Measurements from ENCODE around the gene SURF2.

SURF2 gene

DNA sequence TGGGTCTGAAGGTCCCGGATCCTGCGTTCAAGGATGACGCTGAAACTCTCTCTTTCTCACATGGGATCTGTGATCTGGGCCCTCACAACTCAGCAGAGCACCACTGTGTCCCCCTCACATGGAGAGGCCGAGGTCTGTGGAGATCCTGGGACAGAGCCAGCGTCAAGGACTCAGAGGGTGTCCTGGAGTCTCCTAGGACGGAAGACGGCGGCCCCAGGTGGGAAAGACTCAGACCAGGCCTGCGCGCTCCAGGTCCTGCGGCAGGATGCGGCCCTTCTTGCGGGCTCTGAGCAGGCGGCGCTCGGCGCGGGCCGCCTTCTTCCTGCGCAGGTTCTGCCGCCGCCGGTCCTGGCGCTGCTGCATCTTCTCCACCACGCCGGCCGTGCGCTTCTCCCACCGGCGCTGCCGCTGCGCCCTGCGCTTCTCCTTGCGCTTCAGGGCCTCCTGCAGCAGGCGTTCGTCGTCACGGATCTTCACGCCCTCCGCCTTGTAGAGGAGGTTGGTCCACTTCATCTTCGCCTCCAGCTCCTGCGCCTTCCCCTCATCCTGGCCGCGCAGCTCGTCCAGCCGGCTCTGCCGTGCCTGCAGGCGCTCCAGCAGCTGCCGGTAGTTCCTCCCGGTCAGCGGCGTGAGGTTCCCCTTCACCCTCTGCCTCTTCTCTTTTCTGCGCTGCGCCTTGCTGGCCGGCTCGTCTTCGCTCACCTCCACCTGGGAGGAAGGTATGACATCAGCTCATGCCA lies 24.5 kb upstream of the SURF2 start:
- TF ChIP-seq ZNF274 (IDR thresholded peaks at IDR 0.05; ENCODE audit: low read depth, low read length): no peak

DNA sequence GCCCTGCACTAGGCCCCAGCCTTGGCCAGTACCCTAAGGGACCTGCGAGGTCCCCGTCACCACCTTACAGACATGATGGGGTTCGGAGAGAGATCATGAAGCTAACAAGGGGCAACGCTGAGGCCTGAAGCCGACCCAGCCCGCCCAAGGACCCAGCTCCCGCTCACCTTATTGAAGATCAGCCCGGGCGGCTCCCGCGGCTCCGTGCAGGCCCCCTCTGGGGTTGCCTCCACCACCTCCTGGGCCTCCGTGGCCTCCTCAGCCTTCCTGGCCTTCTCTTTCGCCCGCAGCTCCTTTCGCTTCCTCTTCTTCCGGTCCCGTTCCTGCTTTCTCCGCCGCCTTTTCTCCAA lies 24.0 kb upstream of the SURF2 start:
- no peak for TF ChIP-seq ZNF274 (IDR thresholded peaks at IDR 0.05; ENCODE audit: low read depth, low read length)
- no peak overlapping the region for H3K4me3 ChIP-seq (ENCODE audit: low read length)

More for the DNA sequence above, 24.5 kb upstream of the SURF2 start:
- H3K4me3 ChIP-seq (ENCODE audit: low read length): no peak overlapping the region

- no peak overlapping the region for H3K4me3 ChIP-seq (ENCODE audit: low read length)
- no peak for TF ChIP-seq ZNF274 (IDR thresholded peaks at IDR 0.05; ENCODE audit: low read depth, low read length)
Observed at GRCh38 chr9:133333011-133333410, 23.3 kb upstream of the SURF2 start.

DNA sequence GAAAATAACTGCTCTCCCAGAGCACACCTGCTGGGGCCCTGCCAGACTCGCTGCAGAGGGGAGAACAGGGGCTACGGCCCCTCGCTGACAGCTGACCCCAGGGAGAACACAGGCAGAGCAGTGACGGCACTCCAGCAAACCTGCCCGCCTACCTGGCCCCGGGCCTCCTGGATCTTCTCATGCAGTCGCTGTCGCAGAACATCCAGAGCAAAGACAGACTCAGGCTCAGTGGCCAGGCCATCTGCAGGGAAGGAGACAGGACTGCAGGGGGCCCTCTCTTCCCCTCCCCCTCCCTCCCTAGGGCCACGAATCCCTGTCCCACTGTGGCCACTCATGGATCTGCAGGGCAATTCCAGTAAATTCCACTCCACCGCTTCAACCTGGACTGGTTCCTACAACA lies 22.8 kb upstream of the SURF2 start:
- H3K4me3 ChIP-seq (ENCODE audit: low read length): no peak overlapping the region

GRCh38 chr9:133334161-133334560 lies 22.2 kb upstream of the SURF2 start:
- TF ChIP-seq ZNF274 (IDR thresholded peaks at IDR 0.05; ENCODE audit: low read depth, low read length): no peak

More for the DNA sequence above, 22.8 kb upstream of the SURF2 start:
- TF ChIP-seq ZNF274 (IDR thresholded peaks at IDR 0.05; ENCODE audit: low read depth, low read length): no peak

DNA sequence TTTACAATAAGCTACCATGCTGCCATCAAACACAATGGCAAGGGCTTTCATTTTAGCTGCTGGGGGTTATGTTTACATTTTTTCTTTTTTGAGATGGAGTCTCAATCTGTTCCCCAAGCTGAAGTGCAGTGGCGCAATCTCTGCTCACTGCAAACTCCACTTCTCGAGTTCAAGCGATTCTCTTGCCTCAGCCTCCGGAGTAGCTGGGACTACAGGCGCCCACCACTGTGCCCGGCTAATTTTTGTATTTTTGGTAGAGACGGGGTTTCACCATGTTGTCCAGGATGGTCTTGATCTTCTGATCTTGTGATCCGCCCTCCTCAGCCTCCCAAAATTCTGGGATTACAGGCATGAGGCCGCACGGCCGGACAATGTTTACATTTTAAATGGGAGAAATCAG lies 21.5 kb upstream of the SURF2 start:
- peak overlapping the region; percentile 86 for H3K4me3 ChIP-seq (ENCODE audit: low read length)

More at GRCh38 chr9:133334161-133334560, 22.2 kb upstream of the SURF2 start:
- no peak overlapping the region for H3K4me3 ChIP-seq (ENCODE audit: low read length)

DNA sequence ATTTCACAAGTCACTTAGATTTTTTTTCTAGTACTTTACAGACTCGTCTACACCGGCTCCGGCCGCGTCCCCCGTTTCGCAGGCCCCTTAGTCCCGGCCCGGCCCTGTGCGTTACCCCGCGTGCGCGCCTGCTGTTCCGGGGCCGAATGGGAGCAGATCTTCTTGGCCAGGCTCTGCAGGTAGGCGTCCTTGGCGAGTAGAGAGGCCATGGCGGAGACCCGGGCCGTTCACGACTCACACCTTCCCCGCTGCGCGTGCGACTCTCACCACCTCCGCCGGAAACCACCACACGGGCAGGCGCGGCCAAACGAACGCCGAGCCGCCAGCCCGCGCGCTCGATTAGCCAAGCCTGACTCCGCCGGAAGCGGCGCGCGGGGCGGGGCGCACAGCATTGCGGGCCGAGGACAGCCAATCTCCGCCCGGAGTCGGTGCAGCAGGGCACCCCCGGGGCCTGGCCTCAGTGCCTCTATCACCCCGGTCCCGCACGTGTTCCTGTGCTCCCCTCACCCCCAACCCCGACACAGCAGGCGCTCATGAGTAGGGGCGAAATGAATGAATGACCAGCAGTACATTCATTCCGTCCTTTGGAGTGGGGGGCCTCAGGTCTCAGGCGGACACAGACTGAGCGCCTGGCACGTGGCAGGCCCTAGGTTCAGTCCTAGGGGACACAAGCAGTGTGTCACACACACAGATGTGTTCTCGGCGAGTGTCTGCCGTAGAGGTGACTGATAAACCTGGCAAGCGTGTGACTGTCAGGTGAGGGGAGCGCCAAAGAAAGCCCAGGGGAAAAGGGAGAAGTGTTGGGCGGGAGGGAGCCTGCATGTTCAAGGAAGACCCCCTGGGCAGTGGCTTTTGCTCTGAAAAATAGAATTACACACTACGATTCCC lies 20.2 kb upstream of the SURF2 start, which contains the start of gene SURF6:
Gene SURF6 (minus strand): TSS at position 265 of the 888 bp plus-strand sequence. CDS start 56 bp downstream, at position 209.
- TF ChIP-seq ZNF274 (IDR thresholded peaks at IDR 0.05; ENCODE audit: low read depth, low read length): no peak
- peak within 1 kb of the TSS; percentile 86 for H3K4me3 ChIP-seq (ENCODE audit: low read length)

GRCh38 chr9:133339641-133340040 lies 16.7 kb upstream of the SURF2 start:
- no peak overlapping the region for H3K4me3 ChIP-seq (ENCODE audit: low read length)
- no peak for TF ChIP-seq ZNF274 (IDR thresholded peaks at IDR 0.05; ENCODE audit: low read depth, low read length)

- no peak for TF ChIP-seq ZNF274 (IDR thresholded peaks at IDR 0.05; ENCODE audit: low read depth, low read length)
- no peak overlapping the region for H3K4me3 ChIP-seq (ENCODE audit: low read length)
Observed at GRCh38 chr9:133340256-133340655, 16.1 kb upstream of the SURF2 start.

GRCh38 chr9:133340916-133341315 lies 15.4 kb upstream of the SURF2 start:
- H3K4me3 ChIP-seq (ENCODE audit: low read length): no peak overlapping the region
- TF ChIP-seq ZNF274 (IDR thresholded peaks at IDR 0.05; ENCODE audit: low read depth, low read length): no peak

DNA sequence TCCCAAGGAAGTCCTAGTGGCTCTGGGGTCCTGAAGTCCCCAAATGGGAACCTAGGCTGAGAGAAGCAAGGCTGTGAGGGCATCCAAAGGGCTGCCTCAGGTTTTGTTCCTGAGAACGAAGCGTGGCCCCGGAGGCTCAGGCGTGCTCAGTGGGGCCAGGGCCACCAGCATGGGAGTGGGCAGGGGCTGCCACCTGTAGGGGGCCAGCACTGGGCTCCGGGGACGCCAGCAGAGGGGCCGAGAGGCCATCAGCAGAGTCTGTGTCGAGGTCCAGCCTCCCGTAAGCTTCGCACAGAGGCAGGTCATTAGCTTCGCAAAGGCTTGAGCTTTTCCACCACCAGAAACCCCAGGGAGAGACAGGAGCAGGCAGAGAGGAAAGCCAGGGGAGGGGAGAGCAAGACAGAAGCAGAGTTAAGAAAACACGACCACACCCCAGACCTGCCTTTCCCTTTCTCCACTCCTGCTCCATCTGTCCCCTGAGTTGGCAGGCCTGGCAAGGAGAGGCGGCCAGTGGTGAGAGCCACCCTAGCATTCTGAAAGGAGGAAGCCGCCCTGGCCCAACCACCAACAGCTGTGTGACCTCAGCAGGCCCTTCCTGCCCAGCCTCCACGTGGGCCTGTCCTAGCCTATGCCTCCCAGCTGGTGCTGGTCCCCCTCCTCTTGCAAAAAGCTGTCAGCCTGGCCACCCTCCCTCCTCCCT lies 14.8 kb upstream of the SURF2 start:
- TF ChIP-seq ZNF274 (IDR thresholded peaks at IDR 0.05; ENCODE audit: low read depth, low read length): no peak
- H3K4me3 ChIP-seq (ENCODE audit: low read length): no peak overlapping the region

DNA sequence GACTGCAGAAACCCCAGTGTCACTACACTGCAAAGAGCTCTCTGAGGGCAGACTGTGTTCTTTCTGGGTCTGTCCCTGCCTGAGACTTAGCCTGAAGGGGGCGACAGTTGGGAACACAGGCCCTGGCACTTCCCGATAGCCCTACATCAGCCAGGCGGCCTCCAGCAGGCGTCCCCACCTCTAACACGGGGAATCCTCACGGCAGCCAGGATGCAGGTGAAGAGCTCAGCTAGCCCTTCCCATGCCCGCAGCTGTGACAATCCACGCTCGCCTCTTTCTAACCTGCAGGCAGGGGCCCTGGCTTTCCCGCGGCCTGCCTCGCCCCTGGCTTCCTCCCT lies 14.3 kb upstream of the SURF2 start:
- H3K4me3 ChIP-seq (ENCODE audit: low read length): no peak overlapping the region
- TF ChIP-seq ZNF274 (IDR thresholded peaks at IDR 0.05; ENCODE audit: low read depth, low read length): no peak

DNA sequence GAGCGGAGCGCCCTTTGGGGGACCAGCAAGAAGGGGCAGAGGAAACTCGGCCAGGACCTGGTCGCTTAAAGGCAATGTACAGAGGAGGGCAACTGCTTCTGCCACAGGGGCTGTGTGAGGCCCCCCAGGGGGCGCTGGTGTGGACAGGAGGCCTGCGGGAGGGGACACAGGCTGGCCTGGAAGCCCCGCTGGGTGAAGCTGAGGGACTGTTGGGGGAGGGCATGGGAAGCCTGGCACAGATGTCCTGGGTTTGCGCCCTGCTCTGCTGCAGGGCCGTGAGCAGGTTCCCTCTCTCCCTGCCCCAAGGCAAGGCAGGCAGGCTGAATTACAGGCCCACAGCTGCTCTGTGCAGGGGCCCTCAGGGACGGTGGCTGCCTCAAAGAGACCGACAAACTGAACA lies 13.8 kb upstream of the SURF2 start:
- no peak for TF ChIP-seq ZNF274 (IDR thresholded peaks at IDR 0.05; ENCODE audit: low read depth, low read length)
- no peak overlapping the region for H3K4me3 ChIP-seq (ENCODE audit: low read length)

- TF ChIP-seq ZNF274 (IDR thresholded peaks at IDR 0.05; ENCODE audit: low read depth, low read length): no peak
- H3K4me3 ChIP-seq (ENCODE audit: low read length): no peak overlapping the region
Observed at GRCh38 chr9:133344071-133344470, 12.3 kb upstream of the SURF2 start.
